ENCODE data around the gene ACBD5.

The ACBD5 gene

GRCh38 chr10:27150261-27150660 is 90.3 kb downstream of the ACBD5 start:
- DNase-seq: no peak

GRCh38 chr10:27147701-27148100 is 92.9 kb downstream of the ACBD5 start:
- no peak for DNase-seq

GRCh38 chr10:27145937-27146336 is 94.7 kb downstream of the ACBD5 start:
- no peak for DNase-seq

All from activated CD4-positive, alpha-beta T cell treated with anti-CD3 and anti-CD28 coated beads for 1 hour (primary cell).